GM10847 (cell line): Measurements from ENCODE around the gene ARHGEF16.

ENCODE experiments used
- POLR2A ChIP-seq: IDR thresholded peaks from 2 replicates; pipeline ENCODE4 v1.6.1; 2011; ENCODE audit not compliant: insufficient read length; ENCODE audit errors: extremely low read depth

ARHGEF16 gene

DNA sequence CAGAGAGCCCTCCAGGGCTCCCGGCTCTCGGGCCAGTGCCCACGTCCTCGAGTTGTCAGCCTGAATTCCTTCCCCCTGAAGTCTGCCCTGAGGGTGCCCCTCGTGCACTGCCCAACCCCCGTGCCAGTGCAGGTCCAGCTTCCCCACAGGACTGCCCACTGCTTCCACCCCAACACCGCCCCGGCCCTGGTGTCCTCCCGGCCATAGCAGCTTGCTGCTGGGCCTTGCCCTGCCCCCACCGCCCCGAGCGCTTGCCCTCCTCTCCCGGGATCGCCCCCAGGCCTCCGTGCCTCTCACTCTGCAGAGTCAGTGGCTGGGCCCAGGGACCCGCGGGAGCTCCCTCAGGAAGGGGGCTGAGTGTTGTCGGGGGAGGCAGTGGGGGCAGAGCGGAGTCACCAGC lies 24.1 kb upstream of the ARHGEF16 start:
- no peak for TF ChIP-seq POLR2A

DNA sequence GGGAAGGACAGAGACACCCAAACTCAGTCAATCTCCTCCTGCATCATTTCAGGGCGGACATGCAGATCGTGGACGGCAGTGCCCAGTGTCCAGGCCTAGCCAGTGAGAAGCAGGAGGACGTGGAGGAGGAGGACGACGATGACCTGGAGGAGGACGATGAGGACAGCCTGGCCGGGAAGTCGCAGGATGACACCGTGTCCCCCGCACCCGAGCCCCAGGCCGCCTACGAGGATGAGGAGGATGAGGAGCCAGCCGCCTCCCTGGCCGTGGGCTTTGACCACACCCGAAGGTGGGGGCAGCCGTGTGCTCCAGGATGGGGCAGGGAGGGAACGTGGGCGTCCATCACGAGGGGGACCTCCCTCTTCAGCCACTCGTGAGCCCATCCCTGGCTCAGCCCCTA lies 23.6 kb upstream of the ARHGEF16 start:
- no peak for TF ChIP-seq POLR2A

DNA sequence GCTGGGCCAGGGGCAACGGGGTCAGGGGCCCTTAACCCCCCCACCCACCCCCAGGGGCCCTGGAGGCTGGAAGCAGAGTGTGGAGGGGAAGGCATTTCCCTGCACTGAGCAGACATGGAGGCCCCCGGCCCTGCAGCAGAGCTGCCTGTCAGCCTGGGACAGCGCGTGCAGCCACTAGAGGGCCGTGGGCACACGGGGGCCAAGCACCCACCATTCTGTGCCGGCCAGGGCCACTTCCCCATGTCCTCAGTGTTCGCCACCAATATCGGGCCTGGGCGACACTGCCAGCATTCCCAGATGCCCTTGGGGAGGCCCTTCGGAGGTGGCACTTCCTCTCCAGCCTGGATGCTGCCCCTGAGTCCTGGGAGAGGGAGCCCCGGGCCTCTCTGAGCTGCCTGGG lies 23.2 kb upstream of the ARHGEF16 start:
- no peak for TF ChIP-seq POLR2A

- TF ChIP-seq POLR2A, result no peak
Observed at GRCh38 chr1:3431686-3432085, 22.8 kb upstream of the ARHGEF16 start.

DNA sequence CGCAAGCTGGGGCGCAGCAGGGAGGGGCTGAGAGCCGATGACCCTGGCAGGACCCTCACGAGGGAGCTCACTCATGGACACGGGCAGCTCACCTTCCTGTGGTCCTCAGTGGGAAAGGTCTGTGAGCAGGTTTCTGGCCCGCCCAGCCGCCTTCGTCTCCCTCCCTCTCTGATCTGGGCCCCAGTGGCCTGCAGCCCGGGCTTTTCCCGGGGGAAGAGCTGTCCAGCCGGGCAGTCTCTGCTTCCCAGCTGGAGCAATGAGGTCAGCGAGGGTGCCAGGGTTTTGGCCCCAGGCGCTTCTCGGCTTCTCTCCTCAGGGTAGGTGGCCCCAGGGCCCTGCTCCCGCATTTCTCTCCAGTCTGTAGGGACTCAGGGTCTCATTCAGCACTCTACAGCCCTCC lies 22.2 kb upstream of the ARHGEF16 start:
- TF ChIP-seq POLR2A, result no peak

DNA sequence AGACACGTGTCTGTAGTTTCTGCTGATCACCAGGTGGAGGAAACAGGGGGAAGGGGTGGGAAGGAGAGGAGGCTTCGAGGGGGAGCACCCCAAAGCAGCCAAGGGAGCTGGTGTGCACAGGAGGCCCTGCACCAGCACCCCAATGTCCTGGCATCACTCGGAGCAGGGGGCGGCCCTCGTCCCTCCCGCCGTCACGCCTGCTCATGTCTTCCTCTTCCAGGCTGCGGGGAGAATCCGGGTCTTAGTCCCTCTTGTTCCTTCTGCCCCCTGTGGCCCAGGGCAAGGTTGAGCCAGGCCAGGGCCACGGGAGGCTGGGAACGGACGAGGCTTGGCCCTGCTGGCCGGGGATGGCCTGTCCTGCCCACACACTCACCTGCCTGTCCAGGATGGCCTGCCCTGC lies 21.4 kb upstream of the ARHGEF16 start:
- TF ChIP-seq POLR2A, result no peak

GRCh38 chr1:3433596-3434320 lies 20.7 kb upstream of the ARHGEF16 start:
- no peak for TF ChIP-seq POLR2A

GRCh38 chr1:3434406-3435110 lies 19.9 kb upstream of the ARHGEF16 start:
- TF ChIP-seq POLR2A, result no peak

DNA sequence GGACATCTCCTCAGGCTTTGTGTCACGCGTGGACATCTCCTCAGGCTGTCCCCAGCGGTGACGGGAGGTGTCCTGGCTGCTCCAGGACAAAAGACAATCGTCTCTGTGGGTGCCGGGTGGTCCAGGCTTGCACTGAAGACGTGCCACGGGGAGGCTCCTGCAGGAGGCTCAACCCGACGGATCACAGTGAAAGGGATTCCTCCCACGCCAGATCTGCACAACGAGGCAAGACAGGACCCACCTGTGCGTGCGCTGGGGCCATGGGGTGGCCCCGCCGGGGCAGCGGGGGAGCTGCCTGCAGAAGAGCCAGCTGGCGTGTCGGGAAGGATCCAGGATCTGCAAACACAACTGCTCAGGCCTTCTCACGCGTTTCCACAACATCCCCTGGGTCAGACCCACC lies 18.8 kb upstream of the ARHGEF16 start:
- no peak for TF ChIP-seq POLR2A

DNA sequence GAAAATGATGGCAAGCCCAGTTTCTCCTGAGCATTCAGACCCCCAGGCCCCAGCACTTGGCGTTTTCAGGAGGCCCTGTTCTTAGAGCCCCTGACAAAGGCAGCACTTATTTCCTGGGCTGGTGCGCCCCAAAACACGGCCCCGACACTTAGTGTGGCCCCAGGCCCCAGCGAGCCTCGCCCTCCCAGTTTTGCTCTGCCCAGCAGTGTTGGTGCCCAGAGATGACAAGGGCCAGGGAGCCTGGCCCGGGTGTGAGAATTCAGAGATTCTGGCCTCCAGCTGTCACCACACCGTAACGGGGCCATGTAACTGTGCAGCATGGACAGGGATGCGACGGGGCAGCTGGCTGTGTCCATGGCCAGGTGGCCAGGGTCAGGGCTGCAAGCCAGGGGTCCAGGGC lies 18.0 kb upstream of the ARHGEF16 start:
- no peak for TF ChIP-seq POLR2A

DNA sequence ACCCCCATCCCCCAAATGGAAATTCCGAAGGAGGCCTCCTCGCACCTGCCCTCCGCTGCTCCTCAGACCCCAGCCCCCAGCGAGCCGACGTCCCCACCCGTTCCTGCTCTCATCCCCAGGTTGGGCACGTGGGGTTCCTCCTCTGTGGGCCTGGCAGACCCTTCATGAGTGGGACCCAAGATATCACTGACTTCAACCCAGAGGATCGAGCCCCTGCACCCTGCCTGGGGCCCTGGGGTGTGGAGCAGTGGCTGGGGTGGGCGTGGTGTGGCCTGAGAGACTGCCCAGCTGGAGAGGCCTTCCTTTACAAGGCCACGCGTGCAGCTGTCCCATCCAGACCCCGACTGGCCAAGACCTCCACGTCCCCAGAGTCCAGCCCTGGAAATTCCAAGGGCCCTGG lies 17.6 kb upstream of the ARHGEF16 start:
- TF ChIP-seq POLR2A, result no peak

GRCh38 chr1:3438661-3439180 lies 15.7 kb upstream of the ARHGEF16 start:
- no peak for TF ChIP-seq POLR2A

DNA sequence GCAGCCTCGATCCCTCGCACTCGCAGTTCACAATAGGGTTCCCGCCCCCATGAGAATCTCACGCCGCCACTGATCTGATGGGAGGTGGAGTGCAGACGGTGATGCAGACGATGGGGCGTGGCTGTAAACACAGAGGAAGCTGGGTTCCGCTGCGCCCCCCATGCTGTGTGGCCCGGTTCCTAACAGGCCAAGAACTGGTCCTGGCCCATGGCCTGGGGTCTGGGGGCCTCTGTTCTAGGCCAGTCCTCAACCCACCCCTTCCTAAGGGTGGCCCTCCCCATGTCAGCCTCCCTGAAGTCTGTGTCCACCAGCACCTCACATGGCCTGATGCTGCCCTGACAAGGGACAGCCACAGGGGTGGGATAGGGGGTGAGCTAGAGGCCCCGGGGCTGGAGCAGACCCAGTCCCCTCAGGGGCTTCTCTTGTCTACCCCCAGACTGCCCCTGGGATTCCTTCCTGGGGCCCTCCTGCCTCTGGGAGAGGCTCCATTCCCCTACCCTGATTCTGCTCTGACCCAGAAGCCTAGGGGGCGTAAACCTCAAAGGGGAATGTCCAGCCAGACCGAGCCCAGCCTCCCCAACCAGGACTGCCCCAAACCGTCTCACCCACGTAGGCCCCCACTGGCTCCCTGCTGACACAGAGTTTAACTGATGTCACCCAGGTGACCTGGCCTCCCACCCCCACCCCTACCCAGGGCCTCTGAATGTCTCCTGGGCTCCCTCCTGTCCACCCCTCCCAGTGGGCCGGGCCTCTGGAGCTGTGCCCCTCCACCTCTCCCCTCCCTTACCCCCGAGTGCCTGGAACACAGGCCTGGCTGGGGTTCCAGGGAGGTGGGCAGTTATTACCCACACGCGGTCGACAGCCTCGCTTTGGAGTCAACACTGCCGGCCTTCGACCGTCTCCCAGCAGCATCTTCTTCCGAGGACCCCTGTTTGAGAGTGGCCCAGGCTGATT lies 14.8 kb upstream of the ARHGEF16 start:
- TF ChIP-seq POLR2A, result no peak

- no peak for TF ChIP-seq POLR2A
Observed at GRCh38 chr1:3440300-3440681, 14.2 kb upstream of the ARHGEF16 start.

GRCh38 chr1:3440711-3441409 lies 13.6 kb upstream of the ARHGEF16 start:
- TF ChIP-seq POLR2A, result no peak
